ENCODE measurements around the gene SMCO4. TPM values are rescaled to one million over a fixed set of nuclear protein-coding genes. Genes with fewer than 3 reads are reported as not detected.
"Not testable (repeated sequence)": the region's sequence is repeated elsewhere in the genome, so short reads cannot be mapped to it uniquely, and the experiment has no call there.

The SMCO4 gene
- polyA plus RNA-seq, 10 donors, result 6.5 to 17.5 (median 10.3) TPM

- DNase-seq, result no peak
Observed at GRCh38 chr11:93478841-93479240, 64.3 kb downstream of the SMCO4 start.

GRCh38 chr11:93477684-93478234 lies 65.4 kb downstream of the SMCO4 start:
- DNase-seq, result peak in 1 of 3 donors; percentile 50

GRCh38 chr11:93476796-93477195 lies 66.4 kb downstream of the SMCO4 start:
- DNase-seq, result no peak

GRCh38 chr11:93474123-93474522 lies 69.1 kb downstream of the SMCO4 start:
- DNase-seq, result no peak

- DNase-seq, result no peak
Observed at GRCh38 chr11:93468290-93468689, 74.9 kb downstream of the SMCO4 start.

- DNase-seq, result no peak
Observed at GRCh38 chr11:93467054-93467453, 76.1 kb downstream of the SMCO4 start.

GRCh38 chr11:93464927-93465540 lies 78.2 kb downstream of the SMCO4 start:
- no peak for DNase-seq

- not testable (repeated sequence) for DNase-seq
Observed at GRCh38 chr11:93463666-93464065, 79.5 kb downstream of the SMCO4 start.

GRCh38 chr11:93458286-93458685 lies 84.9 kb downstream of the SMCO4 start:
- DNase-seq, result no peak

- no peak for DNase-seq
Observed at GRCh38 chr11:93444617-93445073, 98.5 kb downstream of the SMCO4 start.

GRCh38 chr11:93443232-93443631 lies 100.0 kb downstream of the SMCO4 start:
- not testable (repeated sequence) for DNase-seq

GRCh38 chr11:93432247-93432646 lies 110.9 kb downstream of the SMCO4 start:
- no peak for DNase-seq

Other genes starting within 250 kb of the SMCO4 start
- gene DEUP1, start 212.6 kb downstream of the SMCO4 start, polyA plus RNA-seq (ENCODE audit: insufficient read length in 10 of 10), result under 1 TPM in 3 of 10 donors, not detected in 7; 0.18 to 0.22 (median 0.20) TPM
- gene CEP295, start 118.3 kb upstream of the SMCO4 start, polyA plus RNA-seq (ENCODE audit: insufficient read length in 10 of 10), result 10 to 100 TPM in 7 of 10 donors, 1 to 10 TPM in 3; 7.6 to 13.1 (median 10.6) TPM
- 100 to 1,000 TPM in 7 of 10 donors, 10 to 100 TPM in 3; 82.7 to 159 (median 108) TPM for gene TAF1D, start 198.1 kb upstream of the SMCO4 start, polyA plus RNA-seq (ENCODE audit: insufficient read length in 10 of 10)
- gene C11orf54, start 198.3 kb upstream of the SMCO4 start, polyA plus RNA-seq (ENCODE audit: insufficient read length in 10 of 10), result 10 to 100 TPM; 21.0 to 48.4 (median 35.8) TPM
- 10 to 100 TPM; 19.1 to 32.4 (median 23.2) TPM for gene MED17, start 240.9 kb upstream of the SMCO4 start, polyA plus RNA-seq (ENCODE audit: insufficient read length in 10 of 10)